Stimulated activated CD4-positive, alpha-beta T cell treated with anti-CD3 and anti-CD28 coated beads, TNF-alpha, amount 100 ng/mL, for 4 hours (primary cell): Measurements from ENCODE around the gene FAM228A.

Experiments used
- DNase-seq, 3 experiments: peaks; one replicate each; pipeline ENCODE4 v3.0.0-alpha.2; 2020; ENCODE audit warnings: low read depth in 3 of 3

Gene FAM228A

DNA sequence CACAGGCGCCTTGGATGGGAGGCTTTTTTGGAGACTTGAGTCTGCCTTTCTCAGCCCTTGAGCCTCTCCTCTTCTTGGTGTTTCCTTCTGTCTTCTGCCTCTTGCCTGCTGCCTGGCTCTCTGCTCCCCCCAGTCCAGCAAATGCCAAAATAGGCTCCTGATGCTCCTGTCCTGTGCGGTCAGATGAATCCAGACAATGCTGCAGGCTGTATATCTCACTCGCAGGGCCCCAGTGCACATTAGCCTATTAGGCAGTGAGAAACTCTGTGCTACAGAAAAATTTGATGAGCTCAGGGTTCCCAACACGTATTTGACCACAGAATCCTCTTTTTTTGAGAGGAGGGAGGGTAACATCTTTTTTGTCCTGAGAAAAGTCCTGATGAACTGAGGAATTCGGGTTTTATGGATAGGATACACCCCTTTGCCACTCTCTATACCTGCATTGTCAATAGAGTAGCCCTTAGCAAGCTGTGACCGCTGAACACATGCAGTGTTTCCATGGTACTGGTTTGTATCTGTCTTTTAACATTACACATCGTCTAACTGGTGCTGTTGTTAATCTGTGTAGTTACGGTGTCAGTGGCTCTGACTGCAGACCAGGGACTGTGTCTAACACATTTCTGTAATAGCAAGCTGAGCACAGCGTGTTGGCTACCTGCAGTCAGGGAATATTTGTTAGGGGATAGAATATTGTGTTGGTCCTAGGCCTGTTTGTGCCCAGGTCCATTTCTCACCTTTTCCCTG lies 50.8 kb downstream of the FAM228A start:
- no peak for DNase-seq

DNA sequence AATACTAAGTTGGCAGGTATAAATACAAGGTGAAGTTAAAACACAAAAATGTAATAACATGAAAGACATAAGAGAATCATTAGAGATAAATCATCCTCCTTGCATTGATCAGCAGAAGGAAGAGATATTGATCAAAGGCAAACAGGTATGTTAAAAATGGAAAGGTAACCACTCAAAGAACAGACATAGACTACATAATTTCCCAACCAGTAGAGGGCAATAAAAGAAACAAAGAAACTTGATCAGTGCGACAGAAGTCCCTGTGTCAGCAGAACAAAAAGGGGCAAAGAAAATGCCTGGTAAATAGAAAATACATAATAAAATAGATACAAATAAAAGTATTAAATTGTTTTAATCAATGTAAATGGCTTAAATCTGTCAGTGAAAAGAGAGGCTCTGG lies 53.6 kb downstream of the FAM228A start:
- DNase-seq, result no peak

DNA sequence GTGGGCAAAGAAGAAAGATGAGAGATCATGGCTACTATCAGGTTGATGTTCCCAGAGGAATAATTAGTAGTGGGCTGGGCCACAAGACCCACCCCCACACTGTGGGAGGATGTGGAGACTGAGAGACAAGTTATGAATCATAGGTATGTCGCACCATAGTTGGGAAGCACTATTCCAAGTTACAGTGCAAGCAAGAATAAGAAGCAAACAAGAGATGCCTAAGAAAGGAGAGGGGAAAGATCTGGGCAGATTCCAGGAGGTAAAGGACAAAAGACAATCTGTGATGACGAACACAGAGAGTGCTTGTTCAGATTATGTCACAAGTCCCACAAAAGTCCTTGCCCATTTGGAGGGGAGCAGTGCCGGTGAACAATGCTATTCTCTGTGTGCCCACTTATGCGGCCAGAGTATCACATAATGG lies 56.6 kb downstream of the FAM228A start:
- DNase-seq, result no peak

DNA sequence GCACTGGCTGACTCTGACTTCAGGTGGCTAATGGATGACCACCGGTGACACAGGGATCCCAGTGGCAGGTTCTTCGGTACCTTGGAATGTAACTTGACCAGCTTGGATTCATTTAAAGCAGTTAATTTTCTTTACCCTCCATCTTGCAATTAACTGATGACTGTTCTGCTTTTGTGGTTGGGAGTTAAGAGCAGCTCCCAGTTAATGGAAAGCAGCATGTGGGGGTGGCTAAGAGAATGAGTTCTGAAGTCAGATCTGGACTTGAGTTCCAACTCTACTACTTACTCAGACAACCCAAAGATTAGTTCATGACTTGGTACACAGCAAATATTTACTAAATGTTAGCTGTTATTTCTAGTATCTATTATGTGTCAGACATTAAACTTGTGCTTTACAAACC lies 58.5 kb downstream of the FAM228A start:
- no peak for DNase-seq

DNA sequence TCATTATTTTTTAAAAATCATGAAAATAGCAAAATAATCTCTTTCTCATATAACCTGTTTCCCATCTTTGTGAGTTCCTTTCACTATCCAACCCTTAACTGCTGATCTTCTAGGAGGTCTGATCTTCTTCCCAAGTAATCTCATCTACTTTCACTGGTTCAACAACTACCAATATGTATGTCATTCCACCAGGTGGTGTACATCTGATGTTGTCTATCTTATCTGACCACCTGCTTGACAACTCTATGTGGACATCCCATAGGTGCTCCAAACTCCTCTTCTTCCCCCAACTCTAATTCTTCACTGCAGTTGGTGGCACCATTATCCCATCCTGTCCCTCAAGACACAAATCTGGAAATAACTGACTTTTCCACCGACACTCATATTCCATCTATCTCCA lies 62.5 kb downstream of the FAM228A start:
- no peak for DNase-seq

DNA sequence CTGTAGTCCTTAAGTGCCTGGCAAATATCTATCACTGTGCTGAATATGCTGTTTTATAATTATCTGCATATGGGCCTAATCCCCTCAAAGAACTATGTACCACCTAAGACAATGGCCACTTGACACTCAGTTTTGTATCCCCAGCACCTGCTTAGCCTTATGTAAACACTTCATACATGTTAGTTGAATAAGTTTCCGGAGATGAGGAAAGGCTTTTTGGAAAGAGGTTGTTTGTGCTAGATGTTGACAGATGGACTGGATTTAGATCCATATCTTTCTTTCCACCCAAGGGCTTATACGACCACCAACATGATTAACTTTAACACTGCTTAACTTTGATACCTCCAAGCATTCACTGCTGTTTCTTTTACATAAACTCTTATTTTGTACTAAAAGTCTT lies 63.3 kb downstream of the FAM228A start:
- DNase-seq, result no peak

DNA sequence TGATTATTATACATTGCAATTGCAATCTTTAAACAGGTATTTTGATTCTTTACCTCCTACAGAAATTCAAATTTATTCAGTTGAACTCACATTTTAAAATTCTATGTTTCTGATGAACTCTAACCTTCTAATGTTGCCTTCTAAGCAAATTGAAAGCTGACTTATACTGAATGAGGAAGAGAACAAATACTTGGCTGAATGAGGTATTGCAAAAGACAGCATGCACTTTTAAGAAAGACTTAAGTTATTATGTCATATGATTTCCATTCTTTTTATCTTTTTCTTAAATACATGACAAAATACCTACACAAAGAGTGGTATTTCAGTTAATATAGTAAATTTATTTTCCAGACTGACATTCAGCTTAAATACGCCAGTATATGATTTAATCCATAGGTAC lies 64.7 kb downstream of the FAM228A start:
- no peak for DNase-seq
